ENCODE results near the gene TECR.
A peak's percentile ranks its signal among the peaks of the same experiment; 100 is the strongest.
"Not testable (repeated sequence)": the region's sequence is repeated elsewhere in the genome, so short reads cannot be mapped to it uniquely, and the experiment has no call there.

Gene TECR

GRCh38 chr19:14529254-14530004 is at the start of gene TECR:
Gene TECR (plus strand): TSS chr19:14529594. CDS start chr19:14529697, 103 bp downstream.
- peak; percentile 100 for DNase-seq (ENCODE audit: low read depth in 2 of 2)

- peak; percentile 26 to 57 for DNase-seq (ENCODE audit: low read depth in 2 of 2)
Measured at GRCh38 chr19:14479975-14480699, 49.3 kb upstream of the TECR start.

- no peak for DNase-seq (ENCODE audit: low read depth in 2 of 2)
Measured at GRCh38 chr19:14480700-14481079, 48.7 kb upstream of the TECR start.

GRCh38 chr19:14482172-14482941 is 47.0 kb upstream of the TECR start:
- DNase-seq (ENCODE audit: low read depth in 2 of 2) = no peak

GRCh38 chr19:14487370-14488125 is 41.8 kb upstream of the TECR start:
- DNase-seq (ENCODE audit: low read depth in 2 of 2) = no peak

GRCh38 chr19:14492756-14493337 is 36.5 kb upstream of the TECR start:
- no peak for DNase-seq (ENCODE audit: low read depth in 2 of 2)

GRCh38 chr19:14494411-14494810 is 35.0 kb upstream of the TECR start:
- no peak for DNase-seq (ENCODE audit: low read depth in 2 of 2)

- no peak for DNase-seq (ENCODE audit: low read depth in 2 of 2)
Measured at GRCh38 chr19:14494910-14495671, 34.3 kb upstream of the TECR start.

GRCh38 chr19:14495672-14496028 is 33.7 kb upstream of the TECR start:
- DNase-seq (ENCODE audit: low read depth in 2 of 2) = no peak

GRCh38 chr19:14496029-14496833 is 33.2 kb upstream of the TECR start, which contains the start of gene GIPC1:
Gene GIPC1 (minus strand): TSS chr19:14496127. CDS start chr19:14482976, 13,151 bp downstream.
- DNase-seq (ENCODE audit: low read depth in 2 of 2) = peak; percentile 54 to 73

GRCh38 chr19:14496834-14497227 is 32.6 kb upstream of the TECR start:
- no peak for DNase-seq (ENCODE audit: low read depth in 2 of 2)

GRCh38 chr19:14497228-14497921 is 32.0 kb upstream of the TECR start:
- no peak for DNase-seq (ENCODE audit: low read depth in 2 of 2)

GRCh38 chr19:14502334-14503092 is 26.9 kb upstream of the TECR start:
- DNase-seq (ENCODE audit: low read depth in 2 of 2) = no peak

- no peak for DNase-seq (ENCODE audit: low read depth in 2 of 2)
Measured at GRCh38 chr19:14503285-14503684, 26.1 kb upstream of the TECR start.

GRCh38 chr19:14504575-14504974 is 24.8 kb upstream of the TECR start:
- not testable (repeated sequence) for DNase-seq (ENCODE audit: low read depth in 2 of 2)

GRCh38 chr19:14505488-14506239 is 23.7 kb upstream of the TECR start:
- DNase-seq (ENCODE audit: low read depth in 2 of 2) = peak; percentile 33 to 47

- DNase-seq (ENCODE audit: low read depth in 2 of 2) = no peak
Measured at GRCh38 chr19:14507704-14508542, 21.5 kb upstream of the TECR start.
